Thyroid gland (tissue), 4 donors: ENCODE results near the gene KIAA1191.

Experiments
- CTCF ChIP-seq, 6 experiments: fragments of 200-600 bp in 3 of 6; fragments of 450-650 bp in 3 of 6; sonication (generic) in 3 of 6; IDR thresholded peaks; one replicate each; pipeline ENCODE4 v1.5.1; 2016 to 2019; ENCODE audit warnings: antibody characterized with exemption in 6 of 6, mild to moderate bottlenecking in 2 of 6, inconsistent platforms in 1 of 6, moderate library complexity in 1 of 6
- POLR2A ChIP-seq, 2 donors: fragments of 450-650 bp; IDR thresholded peaks; one replicate each; pipeline ENCODE4 v1.6.1; 2017; ENCODE audit warnings: antibody characterized with exemption in 2 of 2, mild to moderate bottlenecking in 2 of 2, moderate library complexity in 1 of 2

GRCh38 chr5:176350416-176350815 lies 11.1 kb downstream of the KIAA1191 start:
- TF ChIP-seq CTCF (IDR thresholded peaks at IDR 0.05) (no peak), POLR2A (IDR thresholded peaks at IDR 0.05) (no peak)
